GM18498 (cell line): ENCODE measurements around the gene PABPC1L.
A peak's percentile ranks its signal among the peaks of the same experiment; 100 is the strongest.
"Not testable (repeated sequence)": the region's sequence is repeated elsewhere in the genome, so short reads cannot be mapped to it uniquely, and the experiment has no call there.

ENCODE experiments used
- ATAC-seq: cut with Tn5 transposase; IDR thresholded peaks from one replicate; pipeline ENCODE4 v1.9.1; 2021; ENCODE audit warnings: mild to moderate bottlenecking, moderate library complexity; ENCODE audit not compliant: unreplicated experiment

Gene PABPC1L

GRCh38 chr20:44909872-44910689, at the start of gene PABPC1L:
Gene PABPC1L (plus strand): TSS chr20:44910060. CDS start chr20:44910144, 84 bp downstream.
- ATAC-seq: peak; percentile 90

GRCh38 chr20:44861531-44862006, 48.3 kb upstream of the PABPC1L start:
- no peak for ATAC-seq

- no peak for ATAC-seq
These were observed 47.6 kb upstream of the PABPC1L start for GRCh38 chr20:44862286-44862685.

GRCh38 chr20:44863365-44864084, 46.3 kb upstream of the PABPC1L start:
- not testable (repeated sequence) for ATAC-seq

GRCh38 chr20:44864493-44864892, 45.4 kb upstream of the PABPC1L start:
- not testable (repeated sequence) for ATAC-seq

- no peak for ATAC-seq
These were observed 43.0 kb upstream of the PABPC1L start for GRCh38 chr20:44866703-44867335.

GRCh38 chr20:44869471-44869870, 40.4 kb upstream of the PABPC1L start:
- ATAC-seq: no peak

- not testable (repeated sequence) for ATAC-seq
These were observed 27.5 kb upstream of the PABPC1L start for GRCh38 chr20:44882360-44882759.

- no peak for ATAC-seq
These were observed 26.5 kb upstream of the PABPC1L start for GRCh38 chr20:44883214-44883902.

- no peak for ATAC-seq
These were observed 24.9 kb upstream of the PABPC1L start for GRCh38 chr20:44884907-44885391.

GRCh38 chr20:44885392-44886265, 24.2 kb upstream of the PABPC1L start, which contains the start of gene YWHAB:
Gene YWHAB (plus strand): TSS chr20:44885705. CDS start chr20:44901534, 15,829 bp downstream.
- ATAC-seq: peak; percentile 94

GRCh38 chr20:44886266-44886651, 23.6 kb upstream of the PABPC1L start:
- no peak for ATAC-seq

GRCh38 chr20:44886828-44887227, 23.0 kb upstream of the PABPC1L start:
- ATAC-seq: no peak

- ATAC-seq: no peak
These were observed 22.4 kb upstream of the PABPC1L start for GRCh38 chr20:44887466-44887865.

GRCh38 chr20:44888226-44889103, 21.4 kb upstream of the PABPC1L start:
- no peak for ATAC-seq

GRCh38 chr20:44891826-44892225, 18.0 kb upstream of the PABPC1L start:
- ATAC-seq: no peak

GRCh38 chr20:44894959-44895358, 14.9 kb upstream of the PABPC1L start:
- no peak for ATAC-seq

GRCh38 chr20:44896583-44896982, 13.3 kb upstream of the PABPC1L start:
- no peak for ATAC-seq

- no peak for ATAC-seq
These were observed 12.7 kb upstream of the PABPC1L start for GRCh38 chr20:44897133-44897532.
